GM18508 (cell line): ENCODE data around the gene TMEM53.
"Not testable (repeated sequence)": the region's sequence is repeated elsewhere in the genome, so short reads cannot be mapped to it uniquely, and the experiment has no call there.

Experiments used
- ATAC-seq: cut with Tn5 transposase; IDR thresholded peaks from one replicate; pipeline ENCODE4 v1.9.1; 2021; ENCODE audit warnings: moderate number of reproducible peaks; ENCODE audit not compliant: insufficient read depth, unreplicated experiment

The TMEM53 gene

GRCh38 chr1:44675186-44675585 lies 905 bp upstream of the TMEM53 start:
- ATAC-seq = no peak

GRCh38 chr1:44673675-44674112 lies 587 bp downstream of the TMEM53 start:
- ATAC-seq = no peak

DNA sequence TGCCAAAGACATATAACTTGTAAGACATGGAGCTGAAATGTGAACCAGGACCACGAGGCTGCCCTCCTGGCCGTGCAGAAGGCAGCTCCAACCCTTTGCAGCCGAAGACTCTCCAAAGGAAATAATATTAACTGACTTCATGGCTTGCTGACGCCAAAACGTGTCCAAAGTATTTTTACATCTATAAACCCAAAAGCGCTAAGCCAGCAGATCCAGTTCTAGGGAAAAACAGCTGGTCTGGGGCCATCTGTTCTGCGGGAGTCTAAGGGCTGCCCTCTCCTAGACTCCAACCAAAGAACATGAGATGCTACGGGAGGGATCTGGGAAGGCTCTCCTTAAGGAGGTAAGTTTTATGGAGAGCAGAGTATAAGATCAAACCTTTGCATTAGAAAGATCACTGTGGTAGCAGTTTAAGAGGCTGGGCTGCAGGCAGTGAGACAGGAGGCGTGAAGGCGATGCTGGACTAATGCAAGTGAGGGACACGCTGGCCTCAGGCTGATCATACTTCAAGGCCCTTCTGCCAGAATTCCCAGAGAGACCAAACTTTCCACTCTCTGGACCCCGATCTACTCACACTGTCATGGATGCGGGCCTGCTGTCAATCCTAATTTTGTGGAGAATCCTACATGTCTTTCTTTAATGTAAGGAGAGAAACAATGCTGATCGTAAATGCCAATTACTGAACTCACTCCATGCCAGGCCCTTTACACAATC lies 1.2 kb downstream of the TMEM53 start:
- ATAC-seq = no peak

DNA sequence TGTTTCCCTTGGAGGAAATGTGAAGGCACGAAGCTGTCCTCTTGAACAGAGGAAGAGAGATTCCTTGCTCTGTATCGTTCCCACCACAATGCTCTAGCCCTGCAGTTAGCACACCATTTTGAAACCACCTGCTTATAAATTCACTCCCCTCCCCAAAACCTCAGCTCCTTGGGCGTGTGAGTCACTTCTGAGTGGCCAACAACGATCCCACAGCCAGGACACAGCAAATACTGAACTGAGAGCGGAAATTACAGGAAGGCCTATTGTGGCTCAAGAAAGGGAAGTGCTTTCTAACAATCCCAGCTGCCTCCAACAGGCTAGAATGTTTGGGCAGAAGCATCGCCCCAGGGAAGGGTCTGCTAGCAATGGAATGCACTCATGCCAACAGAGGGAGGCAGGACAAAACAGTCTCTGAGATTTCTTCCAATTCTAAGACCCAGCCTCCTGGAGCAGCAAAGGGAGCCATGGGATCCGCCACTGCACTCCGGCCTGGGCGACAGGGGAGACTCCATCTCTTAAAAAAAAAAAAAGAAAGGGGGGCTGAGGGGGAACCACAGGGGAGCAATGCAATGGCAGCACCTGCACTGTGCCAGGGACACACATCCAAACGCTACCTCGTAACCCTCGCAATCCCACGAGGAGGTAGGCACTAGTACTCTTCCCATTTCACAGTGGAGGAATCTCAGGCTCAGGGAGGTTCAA lies 1.9 kb downstream of the TMEM53 start:
- no peak for ATAC-seq

DNA sequence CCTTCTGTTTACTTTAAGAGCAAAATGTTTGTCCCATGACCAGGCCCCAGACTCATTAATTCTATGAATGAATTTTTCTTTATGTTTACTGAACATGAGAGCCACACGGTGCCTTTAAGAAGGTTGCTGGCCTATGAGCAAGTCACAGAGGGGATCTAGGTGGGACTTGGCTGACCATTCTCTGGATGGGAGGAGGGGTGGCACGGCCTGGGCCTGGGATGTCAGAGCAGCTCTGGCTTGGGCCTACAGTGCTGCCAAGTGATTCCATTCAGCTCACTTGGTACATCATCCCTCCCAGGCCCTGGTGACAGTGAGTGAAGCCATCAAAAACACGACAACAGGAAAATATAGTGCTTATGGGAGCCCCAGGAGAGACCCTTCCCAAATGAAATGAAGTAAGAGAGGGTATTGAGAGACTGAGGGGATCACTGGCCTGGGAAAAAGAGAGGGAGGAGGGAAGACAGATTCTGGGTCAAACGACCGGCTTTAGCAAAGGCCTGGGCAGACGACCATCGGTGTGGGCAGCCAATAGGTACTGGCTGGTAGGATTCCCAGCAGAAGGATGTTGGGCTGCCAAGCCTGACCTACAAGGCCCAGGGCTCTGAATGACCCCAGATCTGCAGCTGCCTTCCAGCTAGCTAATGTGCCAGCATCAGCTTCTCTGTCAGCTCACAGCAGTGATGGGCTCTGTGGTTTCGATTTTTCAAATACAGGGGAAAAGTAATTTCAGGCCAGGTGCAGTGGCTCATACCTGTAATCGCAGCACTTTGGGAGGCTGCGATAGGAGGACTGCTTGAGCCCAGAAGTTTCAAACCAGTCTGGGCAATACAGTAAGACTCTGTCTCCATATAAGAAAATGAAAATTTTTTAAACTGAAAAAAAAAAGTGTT lies 3.3 kb downstream of the TMEM53 start:
- ATAC-seq = no peak

GRCh38 chr1:44666719-44667118 lies 7.6 kb downstream of the TMEM53 start:
- ATAC-seq = not testable (repeated sequence)

DNA sequence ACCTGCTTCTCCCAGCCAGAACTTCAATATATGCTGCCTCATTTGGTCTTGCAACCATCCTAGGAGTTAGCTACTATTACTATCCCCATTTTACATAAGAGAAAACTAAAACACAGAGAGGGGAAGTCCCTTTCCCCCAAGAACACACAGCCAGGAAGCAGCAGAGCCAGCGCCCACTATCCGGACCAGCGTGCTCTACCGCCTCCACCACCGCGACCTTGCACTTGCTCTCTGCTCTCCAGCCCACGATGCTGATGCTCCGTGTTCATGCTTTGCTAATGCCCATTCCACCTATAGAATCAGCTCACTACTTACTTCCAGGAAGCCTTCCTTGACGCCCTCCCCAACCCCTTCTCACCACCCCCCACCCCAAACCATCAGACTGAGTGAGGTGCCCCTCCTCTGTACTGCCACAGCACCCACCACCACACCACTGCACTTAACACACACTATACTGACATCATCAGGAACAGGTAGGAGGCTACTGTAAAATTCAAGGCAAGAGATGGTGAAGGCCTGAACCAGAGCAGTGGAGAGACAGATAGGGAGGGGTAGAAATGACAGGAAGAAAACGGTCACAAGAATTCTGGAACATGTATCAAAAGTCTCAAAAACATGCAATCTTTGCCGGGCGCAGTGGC lies 9.4 kb downstream of the TMEM53 start:
- no peak for ATAC-seq

DNA sequence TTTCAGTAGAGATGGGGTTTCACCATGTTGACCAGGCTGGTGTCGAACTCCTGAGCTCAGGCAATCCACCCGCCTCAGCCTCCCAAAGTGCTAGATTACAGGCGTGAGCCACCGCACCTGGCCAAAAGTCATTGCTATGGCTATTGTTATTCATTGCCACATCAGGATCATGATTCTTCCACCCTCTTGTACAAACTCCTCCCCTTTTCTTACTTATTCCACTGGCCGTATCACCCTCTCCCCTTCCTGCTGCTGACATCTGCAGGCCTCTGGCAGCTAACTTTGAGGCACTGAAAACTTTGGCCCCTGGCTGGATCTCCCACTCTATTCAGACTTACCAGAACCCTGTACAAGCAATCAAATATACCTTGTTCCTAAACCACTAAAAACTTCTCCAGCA lies 10.9 kb downstream of the TMEM53 start:
- no peak for ATAC-seq

GRCh38 chr1:44662683-44663030 lies 11.6 kb downstream of the TMEM53 start:
- no peak for ATAC-seq

DNA sequence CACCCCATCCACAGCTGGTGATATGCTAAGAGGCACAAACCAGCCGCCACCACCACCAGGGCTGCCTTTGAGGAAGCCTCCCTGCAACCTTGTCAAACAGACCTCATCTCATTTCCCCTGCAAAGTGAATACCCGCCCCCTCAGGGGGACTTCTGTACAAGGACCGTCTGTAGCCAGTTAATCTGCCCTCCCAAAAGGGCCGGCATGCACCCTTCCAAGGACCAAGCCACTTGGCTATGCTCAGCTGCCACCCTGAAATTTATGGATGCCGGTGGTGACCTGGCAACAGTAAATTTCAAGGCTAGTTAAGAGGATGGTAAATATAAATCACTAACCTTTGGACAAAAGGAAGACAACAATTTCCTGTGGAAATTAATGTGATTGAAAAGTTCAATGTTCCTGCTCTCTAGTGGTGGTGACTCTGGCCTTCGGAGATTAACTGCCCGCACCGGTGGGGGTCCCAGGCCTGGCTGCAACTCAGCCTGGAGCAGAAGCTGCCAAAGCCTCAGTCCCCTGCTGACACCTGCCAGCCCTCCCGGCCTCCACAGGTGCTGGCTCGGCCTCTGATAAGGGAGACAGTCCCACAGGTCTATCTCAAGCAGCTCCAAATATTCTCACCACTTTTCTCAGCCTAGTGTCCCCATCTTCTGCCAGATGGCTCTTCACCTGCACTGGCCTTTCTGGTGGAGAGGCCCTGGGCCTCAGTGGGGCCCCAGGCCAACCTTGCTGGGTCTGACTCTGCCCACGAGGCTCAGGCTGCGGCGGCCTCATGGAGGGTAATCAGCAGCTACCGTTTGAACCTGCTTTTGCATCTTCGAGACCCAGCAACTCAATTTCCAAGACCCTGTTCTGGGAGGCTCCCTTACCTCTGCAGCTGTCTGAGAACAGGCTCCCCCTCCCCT lies 12.2 kb downstream of the TMEM53 start:
- ATAC-seq = no peak

DNA sequence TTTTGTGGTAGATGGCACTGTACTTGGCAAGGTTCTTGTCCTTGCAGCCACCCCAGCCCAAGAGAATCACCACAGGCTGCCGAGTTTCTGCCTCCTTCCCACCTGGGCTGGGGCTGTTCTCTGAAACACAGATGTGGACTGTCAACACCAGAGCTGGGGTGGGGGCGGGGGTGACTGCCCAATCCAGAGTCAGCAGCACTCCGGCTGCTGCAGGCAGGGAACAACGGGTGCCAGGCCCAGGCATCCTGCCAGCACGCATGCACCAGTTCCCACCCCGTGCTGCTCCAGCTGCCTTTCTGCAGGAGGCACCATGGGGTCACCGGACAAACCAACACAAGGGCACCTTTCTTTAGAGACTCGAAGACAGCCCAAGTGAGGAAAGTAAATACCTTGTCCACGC lies 14.1 kb downstream of the TMEM53 start:
- no peak for ATAC-seq

- no peak for ATAC-seq
Measured at GRCh38 chr1:44659566-44659965, 14.7 kb downstream of the TMEM53 start.

- ATAC-seq = no peak
Measured at GRCh38 chr1:44655609-44656008, 18.7 kb downstream of the TMEM53 start.

DNA sequence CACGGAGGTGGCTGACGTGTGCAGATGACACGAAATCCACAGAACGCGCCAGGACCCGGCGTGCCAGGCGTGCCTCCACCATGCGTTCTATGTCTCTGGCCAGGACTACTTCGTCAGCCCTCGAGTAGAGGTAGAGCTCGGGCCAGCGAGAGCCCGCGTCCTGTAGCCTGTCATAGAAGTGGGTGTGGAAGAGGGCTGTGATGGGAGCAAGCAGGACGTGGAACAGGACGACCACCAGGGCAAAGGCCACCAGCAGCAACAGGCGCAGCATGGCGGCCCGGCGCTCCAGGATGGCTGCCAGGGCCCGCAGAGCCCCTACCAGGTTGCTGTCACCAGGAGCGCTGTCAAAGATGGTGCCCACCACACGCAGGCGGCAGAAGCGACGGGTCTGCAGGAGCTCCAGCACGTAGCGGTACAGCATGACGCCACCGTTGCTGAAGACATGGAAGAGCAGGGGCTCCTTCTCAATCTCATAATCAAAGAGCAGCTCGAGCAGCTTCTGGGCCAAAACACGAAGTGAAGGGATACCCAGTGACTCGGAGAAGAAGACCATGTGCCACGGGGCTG lies 19.6 kb downstream of the TMEM53 start:
- ATAC-seq = no peak

DNA sequence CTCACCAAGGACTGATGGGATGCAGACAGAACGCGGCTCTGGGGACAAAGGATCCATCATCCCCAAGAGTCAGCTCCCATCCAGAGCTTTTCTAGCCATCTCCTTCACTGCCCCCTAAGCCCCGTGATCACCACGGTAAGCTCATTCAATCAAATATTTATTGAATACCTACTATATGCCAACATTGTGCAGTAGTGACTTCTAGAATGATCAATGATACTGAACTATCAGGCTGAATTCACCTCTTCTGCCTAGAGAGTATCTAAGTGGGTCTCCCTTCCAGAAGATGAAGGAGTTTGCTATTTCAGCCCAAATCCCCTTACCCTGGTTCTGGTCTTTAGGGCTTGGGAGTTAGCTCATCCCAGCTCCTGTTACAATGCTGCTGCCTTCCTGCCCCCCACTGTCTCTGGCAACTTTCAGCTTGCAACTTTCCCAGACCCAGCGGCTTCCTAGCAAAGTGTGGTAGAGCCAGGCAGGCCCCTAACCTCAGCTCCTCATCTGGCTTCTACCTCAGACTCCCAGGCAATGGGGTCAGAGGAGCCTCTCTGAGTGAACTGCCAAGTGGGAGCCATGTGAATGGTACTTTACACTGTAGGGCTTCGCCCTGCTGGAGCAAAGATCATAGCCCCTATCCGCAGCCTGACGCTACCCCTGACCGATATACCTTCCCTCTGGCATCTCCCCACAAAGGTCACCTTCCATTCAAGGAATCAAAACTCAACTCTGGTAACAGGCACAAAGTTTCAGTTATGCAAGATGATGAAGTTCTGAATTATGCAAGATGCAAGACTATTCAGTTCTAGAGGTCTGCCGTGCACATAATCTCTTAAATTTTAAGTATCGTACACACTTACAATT lies 20.9 kb downstream of the TMEM53 start:
- no peak for ATAC-seq

GRCh38 chr1:44652445-44653106 lies 21.7 kb downstream of the TMEM53 start:
- ATAC-seq = no peak

DNA sequence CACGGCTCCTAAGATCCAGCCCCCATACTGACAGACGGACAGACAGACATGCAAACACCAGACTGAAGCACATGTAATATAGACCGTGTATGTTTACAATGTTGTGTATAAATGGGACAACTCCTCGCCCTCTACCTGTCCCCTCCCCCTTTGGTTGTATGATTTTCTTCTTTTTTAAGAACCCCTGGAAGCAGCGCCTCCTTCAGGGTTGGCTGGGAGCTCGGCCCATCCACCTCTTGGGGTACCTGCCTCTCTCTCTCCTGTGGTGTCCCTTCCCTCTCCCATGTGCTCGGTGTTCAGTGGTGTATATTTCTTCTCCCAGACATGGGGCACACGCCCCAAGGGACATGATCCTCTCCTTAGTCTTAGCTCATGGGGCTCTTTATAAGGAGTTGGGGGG lies 23.2 kb downstream of the TMEM53 start:
- no peak for ATAC-seq
